Measurements from ENCODE around the gene WTIP.
"Not testable (repeated sequence)": the region's sequence is repeated elsewhere in the genome, so short reads cannot be mapped to it uniquely, and the experiment has no call there.

Gene WTIP

DNA sequence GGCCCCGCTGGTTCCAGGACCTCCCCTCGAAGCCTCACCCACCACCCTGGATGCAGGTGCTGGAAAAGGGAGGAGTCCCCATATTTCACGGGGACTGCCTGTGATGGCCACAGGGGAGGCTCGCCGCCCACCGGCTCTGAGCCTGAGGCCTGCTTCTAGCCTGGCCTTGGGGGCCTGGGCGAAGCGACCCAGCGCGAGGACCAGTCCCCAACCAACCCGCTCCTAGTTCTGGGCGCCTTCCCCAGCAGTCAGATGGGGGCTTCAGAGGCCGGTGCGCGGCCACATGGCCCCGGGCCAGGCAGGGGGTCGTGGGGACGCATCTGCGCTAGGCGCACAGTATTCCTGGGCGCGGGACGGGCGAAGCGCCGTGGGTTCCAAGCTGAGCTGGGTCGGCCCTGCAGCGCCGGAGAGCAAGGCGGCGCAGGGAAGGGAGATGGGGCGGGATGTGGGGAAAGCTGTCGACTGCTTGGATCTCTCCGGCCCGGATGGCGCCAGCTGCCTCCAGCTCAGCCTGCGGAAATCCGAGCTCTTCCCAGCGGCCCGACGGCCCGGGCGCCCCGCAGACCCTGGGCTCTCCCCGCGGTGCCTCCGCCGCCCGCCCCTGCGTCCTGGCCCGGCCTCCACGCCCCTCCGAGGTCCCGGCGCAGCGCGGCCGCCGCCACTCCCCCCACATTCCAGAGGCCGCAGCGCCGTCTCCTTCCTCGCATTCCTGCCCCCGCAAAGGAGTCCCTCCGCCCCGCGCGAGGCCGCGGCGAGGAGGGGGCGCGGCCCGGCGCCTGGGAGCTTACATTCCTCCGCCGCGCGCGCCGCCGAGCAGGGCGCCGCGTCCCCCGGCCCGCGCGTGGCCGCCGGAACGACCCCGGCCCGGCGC lies at the start of gene WTIP:
TSS of gene WTIP (plus strand) at position 788 of the 871 bp plus-strand sequence. CDS start 217 bp downstream, outside the sequence.
- no peak for DNase-seq

DNA sequence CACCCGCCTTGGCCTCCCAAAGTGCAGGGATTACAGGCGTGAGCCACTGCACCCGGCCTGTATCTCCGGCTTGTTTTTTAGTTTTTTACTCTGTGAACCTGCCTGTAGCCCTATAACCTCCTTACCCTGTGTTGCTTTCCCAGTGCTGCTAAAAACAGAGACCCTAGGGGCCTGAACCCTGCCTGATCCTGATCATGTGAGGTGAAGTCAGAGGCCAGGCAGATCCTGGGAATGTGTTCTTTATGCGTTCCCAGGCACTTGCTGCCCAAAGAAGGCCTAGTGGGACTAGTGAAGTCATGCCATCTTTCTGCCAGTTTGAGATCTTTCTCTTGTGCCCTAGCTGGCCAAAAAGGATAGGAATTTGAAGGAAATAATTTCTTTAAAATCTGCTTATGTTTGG lies 48.8 kb upstream of the WTIP start:
- no peak for DNase-seq

DNA sequence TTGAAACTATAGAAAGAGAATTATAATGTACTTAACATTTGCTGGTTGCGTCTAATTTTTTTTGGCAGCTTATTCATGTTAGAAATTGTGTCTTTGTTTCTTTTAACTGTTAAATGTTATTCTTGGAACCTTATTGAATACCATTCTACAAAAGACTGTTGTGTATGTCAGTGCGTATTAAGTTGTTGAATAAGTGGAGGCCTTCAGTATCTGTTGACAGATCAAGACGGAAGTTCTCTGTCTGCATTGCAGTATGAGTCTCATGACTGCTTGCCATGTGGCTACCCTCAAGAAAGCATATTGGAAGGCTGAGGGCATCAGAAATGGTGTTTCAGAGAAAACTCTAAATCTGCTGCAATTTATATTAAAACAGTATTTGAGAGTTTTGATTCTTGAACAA lies 44.8 kb upstream of the WTIP start:
- DNase-seq = no peak

DNA sequence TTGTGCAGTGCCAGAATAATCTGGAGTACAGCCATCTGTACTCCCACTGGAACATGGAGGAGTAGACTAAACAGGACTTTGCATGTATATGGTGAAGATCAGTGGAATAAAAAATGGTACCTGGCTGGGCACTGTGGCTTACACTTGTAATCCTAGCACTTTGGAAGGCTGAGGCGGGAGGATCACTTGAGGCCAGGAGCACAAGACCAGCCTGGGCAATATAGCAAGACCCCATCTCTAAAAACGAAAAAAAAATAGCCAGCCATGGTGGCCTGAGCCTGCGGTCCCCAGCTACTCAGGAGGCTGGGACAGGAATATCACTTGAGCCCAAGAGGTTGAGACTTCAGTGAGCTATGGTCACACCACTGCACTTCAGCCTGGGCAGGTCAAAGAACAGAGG lies 33.4 kb upstream of the WTIP start:
- DNase-seq = no peak

DNA sequence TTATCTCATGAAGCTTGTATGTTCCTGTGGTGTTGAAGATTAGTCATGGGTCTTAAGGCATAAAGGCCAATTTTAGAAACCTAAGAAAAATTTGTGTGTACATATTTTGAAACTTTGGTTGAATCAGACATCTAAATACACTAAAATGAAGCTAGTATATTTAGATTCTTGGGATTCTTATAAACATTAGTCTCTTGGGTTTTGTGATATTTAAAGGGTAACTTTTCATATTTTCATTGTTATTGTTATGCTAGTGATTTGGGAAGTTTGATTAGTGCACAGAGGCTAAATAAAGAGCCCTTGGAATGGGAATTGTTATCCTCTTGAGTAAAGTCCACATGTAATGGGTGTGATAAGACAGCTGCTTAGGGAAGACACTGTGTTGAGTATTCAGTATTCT lies 28.8 kb upstream of the WTIP start:
- no peak for DNase-seq

DNA sequence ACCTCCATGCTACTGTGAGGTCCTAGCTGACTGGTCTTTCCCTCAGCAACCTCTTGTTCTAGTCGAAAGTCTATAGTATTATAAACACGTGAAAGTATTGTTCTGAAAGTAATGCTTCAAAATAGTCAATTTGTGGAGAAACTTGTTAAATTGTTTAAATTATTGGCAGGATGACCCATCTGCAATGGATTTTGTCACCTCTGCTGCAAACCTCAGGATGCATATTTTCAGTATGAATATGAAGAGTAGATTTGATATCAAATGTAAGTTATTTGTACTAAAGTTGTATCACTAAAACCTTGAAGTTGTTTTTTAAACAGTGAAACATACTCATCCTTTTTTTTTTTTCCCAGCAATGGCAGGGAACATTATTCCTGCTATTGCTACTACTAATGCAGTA lies 27.5 kb upstream of the WTIP start:
- DNase-seq = no peak

DNA sequence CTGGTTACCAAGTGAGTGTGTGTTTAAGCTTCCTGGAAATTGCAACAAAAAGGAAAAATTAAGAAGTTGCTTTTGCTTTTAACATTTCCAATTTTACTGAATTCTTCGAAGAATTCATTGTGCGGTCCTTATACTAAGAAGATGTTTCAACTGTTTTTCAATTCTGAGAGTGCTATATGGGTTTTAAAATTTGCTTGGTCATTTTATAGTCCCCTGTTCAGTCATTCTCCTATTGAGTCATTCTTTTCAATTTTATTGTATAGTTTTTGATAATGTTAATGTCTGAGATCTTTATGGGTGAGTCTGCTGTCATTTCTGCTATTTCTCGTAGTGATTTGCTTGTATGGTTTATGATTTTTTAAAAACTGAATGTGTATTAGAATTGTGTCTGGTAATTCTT lies 26.9 kb upstream of the WTIP start:
- no peak for DNase-seq

DNA sequence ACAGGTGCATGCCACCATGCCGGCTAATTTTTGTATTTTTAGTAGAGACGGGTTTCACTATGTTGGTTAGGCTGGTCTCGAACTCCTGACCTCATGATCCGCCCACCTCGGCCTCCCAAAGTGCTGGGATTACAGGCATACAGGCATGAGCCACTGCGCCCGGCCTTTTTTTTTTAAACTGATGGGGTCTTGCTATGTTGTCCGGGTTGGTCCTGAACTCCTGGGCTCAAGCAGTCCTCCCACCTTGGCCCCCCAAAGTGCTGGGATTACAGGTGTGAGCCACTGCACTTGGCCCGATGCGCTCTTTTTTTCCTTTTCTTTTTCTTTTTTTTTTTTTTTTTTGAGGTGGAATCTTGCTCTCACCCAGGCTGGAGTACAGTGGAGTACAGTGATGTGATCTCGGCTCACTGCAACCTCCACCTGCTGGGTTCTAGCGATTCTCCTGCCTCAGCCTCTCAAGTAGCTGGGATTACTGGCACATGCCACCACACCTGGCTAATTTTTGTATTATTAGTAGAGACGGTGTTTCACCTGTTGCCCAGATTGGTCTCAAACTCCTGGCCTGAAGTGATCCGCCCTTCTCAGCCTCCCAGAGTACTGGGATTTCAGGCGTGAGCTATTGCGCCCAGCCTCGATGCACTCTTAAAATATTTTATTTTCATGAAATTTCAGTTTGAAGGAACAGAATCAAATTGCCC lies 25.6 kb upstream of the WTIP start:
- not testable (repeated sequence) for DNase-seq

DNA sequence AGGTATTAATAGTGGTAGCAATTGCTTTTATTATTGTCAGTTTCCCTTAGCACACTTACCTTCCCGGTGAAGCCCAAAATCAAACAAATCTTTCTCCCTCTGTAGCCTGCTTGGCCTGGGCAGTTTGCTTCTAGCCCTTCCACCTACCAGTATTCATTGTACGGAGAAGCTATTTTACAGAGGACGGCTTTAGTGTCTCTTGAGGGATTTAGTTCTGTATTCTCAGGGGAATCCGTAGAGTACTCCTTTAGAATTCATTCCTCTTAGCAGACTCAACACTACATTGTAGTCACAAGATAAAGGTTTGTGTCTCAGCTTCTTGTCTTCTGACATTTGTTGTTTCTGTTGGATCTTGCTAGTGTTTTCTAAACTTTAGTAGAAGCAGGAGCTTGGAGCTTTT lies 24.1 kb upstream of the WTIP start:
- no peak for DNase-seq

DNA sequence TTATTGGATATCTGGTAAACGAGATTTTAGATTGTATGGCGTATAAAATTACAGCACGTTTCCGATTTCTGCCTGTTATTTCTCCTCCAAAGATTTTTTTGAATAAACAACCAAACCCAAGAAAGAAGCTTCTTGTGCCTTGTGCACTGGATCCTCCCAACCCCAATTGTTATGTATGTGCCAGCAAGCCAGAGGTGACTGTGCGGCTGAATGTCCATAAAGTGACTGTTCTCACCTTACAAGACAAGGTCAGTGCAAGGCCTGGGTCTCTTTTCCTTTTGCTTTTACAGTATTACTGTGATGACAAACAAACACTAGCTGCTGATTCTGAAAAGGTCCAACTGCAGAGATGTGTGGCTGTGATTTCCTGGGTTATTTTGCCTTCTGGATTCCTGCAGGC lies 22.9 kb upstream of the WTIP start:
- DNase-seq = no peak

DNA sequence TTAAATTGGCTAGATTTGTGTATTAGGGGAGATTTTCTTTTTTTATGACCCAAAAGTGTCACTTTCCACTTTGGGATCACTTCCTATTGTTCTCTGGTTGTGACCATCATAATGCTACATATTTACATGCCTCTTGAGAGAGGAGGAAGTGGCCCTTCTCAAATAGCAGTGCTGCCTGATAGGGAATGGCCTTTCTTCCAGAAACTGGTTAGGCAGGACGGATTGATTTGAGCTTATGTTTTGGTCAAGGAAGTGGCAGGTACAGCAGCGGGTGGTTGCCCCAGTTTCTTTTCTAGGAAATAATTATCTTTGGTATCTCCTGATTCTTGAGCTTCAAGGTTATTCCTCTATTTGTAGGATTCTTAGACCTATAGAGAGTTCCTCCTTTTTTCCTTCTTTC lies 21.9 kb upstream of the WTIP start:
- no peak for DNase-seq

DNA sequence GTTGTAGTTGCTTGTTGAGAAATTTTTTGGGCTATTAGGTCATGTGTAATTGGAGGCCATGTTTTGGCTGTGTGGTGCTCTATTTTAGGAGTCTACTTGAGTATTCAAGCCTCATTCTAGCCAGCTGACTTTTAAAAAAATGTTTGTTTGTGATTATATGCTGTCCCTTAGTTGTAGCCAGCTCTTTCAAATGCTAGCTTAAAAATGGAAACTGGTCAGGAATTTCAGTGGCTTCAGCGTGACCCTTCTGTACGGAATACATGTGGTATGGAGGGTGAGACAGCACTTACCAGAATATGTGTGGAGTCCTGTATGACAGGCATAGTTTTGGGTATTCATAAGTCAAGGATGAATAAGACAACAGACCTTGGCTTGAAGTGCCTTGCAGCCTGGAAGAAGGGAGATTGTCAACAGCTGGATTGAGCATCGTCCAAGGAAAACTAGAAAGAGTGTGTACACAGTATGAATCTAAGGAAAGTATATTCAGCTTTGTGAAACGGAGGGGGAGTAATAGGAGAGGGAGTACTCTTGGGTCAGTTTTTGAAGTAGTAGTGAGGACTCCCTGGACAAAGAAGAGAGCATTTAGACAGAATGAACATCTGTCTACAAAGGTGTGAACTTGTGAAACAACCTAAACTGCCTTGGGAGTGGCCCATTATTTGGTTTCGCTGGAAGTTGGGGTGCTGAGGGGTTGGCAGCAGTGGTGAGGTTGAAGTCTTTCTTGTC lies 20.0 kb upstream of the WTIP start:
- no peak for DNase-seq

DNA sequence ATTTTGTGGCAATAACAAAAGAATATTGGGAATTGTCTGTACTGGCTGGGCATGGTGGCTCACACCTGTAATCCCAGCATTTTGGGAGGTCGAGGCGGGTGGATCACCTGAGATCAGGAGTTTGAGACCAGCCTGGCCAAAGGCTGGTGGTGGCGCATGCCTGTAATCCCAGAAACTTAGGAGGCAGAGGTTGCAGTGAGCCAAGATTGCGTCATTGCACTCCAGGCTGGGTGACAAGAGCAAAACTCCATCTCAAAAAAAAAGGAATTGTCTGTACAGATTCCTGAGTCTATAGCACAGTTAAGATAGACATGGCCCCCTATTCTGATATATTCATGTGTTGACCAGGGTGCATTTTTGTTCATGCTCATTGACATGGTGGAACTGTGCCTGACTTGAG lies 16.8 kb upstream of the WTIP start:
- DNase-seq = not testable (repeated sequence)

DNA sequence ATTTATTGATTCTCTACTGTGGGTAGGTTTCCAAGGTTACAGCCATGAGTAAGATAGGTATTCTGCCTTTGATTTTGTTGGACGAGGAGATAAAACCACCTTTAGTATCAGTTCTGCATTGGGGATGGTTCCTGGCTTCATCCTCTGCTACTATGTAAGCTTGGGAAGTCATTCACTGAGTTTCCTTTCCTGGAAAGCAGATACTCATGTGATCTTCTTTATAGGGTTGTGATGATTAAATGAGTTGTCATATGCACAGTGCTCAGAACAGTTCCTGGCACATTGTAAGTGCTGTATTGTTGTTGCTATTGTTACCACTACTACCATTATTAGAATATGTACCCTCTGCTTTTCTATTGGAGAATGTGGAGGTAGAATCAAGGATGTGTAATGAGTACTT lies 13.1 kb upstream of the WTIP start:
- DNase-seq = no peak

DNA sequence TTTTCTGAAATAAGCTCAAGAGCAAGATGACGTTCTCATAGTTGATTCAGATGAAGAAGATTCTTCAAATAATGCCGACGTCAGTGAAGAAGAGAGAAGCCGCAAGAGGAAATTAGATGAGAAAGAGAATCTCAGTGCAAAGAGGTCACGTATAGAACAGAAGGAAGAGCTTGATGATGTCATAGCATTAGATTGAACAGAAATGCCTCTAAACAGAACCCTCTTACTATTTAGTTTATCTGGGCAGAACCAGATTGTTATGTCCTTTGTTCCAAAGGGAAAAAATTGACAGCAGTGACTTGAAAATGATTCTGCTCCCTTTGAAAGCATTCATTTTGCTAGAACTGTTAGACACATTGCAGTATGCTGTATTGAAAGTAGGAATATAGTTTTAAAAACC lies 12.5 kb upstream of the WTIP start:
- DNase-seq = not testable (repeated sequence)

DNA sequence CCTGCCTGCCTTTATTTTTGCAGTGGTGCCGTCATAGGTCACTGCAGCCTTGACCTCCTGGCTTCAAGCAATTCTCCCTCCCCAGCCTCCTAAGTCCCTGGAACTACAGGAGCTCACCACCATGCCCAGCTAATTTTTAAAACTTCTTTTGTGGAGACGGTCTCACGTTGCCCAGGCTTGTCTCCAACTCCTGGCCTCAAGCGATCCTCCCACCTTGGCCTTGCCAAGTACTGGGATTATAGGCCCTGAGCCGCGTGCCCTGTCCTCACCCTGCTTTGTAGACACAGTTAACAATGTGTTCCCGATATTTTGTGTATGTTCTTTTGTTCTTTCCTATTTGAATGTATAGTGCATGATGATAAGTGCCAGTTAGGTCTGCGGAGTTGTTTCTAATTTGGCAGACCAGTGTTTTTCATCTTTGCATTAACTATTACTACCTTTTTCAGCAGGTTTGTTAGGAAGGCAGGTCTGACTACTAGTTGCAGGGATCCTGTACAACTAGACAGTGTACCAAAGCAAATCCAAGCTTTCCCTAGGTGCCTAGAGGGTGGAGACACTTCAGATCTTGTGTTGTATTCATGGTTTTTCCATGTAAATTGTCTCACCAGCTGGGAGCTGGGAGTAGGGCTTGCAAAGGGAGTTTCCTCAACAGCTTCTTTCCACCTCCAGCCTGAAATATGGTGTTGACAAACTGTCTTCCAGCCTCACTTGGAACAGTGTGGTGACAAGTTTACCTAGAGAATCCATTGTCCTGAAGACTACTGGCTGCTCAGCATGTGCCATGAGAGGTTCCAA lies 9.5 kb upstream of the WTIP start:
- no peak for DNase-seq

DNA sequence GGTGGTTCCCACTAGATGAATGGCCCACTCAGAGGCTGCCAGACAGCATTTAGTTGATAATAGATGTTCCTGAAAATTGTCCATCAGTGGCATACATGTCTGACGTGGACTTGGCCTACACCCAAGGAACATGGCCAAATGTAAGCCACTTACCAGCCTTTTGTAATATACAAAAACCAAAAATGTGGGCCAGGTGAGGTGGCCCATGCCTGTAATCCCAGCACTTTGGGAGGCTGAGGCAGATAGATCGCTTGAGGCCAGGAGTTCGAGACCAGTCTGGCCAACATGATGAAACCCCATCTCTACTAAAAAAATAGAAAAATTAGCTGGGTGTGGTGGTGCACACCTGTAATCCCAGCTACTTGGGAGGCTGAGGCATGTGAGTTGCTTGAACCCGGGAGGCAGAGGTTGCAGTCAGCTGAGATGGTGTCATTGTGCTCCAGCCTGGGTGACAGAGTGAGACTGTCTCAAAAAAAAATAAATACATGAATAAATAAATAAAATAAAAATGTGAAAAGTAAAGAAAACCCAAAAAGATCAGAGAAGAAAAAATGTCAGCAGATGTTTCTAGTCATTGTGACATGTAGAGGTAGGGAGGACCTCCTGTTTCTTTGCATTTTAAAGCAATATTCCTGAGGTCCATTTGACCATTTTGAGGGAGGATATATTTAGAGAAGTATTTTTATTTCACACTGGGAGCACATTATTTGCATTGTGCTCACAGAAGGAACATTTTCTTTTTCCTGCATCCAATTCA lies 7.1 kb upstream of the WTIP start:
- no peak for DNase-seq

DNA sequence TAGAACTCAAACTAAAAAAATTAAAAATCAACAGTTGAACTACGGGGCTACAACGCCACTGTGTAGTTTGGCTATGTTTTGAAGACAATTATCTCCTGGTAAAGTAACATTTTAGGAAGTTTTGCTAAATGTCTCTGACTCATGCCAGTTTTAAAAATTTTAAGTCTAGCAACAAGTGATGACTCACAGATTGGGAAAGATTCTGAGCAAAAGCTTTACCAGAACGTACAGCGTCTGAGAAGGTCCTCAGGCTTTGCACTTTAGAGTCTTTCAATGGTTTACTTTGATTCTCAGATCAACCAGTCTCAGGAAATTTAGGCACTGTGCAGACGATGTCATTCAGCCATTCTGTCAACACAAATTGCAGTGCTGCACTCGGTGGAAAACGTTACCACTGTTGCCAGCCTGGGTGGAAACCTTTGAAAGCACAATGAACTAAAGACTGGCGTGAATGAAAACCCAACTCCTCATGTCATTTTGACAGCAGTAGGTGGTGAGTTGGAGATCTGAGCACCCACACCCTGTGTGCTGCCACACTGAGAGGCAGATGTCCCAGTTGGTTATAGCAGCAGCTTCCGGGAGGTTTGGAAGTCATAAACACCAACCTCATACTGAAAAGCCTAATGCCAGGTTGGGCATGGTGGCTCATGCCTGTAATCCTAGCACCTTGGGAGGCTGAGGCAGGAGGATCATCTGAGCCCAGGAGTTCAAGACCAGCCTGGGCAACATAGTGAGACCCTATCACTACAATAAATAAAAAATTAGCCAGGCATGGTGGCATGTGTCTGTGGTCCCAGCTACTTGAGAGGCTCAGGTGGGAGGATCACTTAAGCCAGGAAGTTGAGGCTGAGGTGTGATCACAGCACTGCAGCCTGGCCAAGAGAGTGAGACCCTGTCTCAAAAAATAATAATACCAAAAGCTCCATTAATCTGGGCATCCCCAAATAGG lies 6.3 kb upstream of the WTIP start:
- no peak for DNase-seq

DNA sequence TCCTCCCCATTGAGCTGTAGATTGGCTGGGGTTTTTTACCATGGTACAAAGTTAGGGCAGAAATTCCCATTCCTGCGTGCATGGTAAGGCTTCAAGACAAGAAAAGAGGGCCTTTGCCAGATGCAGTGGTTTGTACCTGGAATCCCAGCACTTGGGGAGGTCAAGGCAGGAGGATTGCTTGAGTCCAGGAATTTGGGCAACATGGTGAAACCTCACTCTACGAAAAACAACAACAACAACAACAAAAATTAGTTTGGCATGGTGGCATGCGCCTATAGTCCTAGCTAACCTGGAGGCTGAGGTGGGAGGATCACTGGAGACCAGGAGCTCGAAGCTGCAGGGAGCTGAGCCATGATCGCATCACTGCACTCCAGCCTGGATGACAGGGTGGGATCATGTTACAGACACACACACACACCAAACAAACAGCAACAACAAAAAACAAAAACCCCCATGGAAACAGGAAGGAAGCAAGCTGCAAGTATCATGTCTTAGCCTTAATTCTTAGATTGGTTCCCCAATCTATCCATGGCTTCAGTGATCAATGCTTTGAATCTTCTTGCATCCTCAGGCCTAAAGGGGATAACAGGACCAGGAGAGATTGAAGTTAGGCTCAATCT lies 5.5 kb upstream of the WTIP start:
- DNase-seq = no peak

DNA sequence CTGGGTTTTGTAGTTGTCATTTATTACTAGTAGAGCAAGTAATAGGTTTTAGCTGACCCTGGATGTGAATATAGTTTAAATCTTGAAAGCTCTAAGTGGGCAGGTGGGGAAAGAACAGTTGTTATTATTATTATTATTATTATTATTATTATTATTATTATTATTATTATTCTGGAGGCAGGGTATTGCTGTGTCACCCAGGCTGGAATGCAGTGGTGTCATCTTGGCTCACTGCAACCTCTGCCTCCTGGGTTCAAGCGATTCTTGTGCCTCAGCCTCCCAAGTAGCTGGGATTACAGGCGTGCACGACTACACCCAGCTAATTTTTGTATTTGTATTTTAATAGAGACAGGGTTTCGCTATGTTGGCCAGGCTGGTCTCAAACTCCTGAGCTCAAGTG lies 3.1 kb upstream of the WTIP start:
- not testable (repeated sequence) for DNase-seq

Measured in activated gamma-delta T cell treated with Interleukin-2 at 50 U/mL for 16 hours (primary cell).